ENCODE data around the gene IGFLR1.

- no peak for TF ChIP-seq HDGF (IDR thresholded peaks at IDR 0.05; ENCODE audit: borderline replicate concordance)
- TF ChIP-seq NFRKB (IDR thresholded peaks at IDR 0.05), result no peak
- TF ChIP-seq FOXA1 (IDR thresholded peaks at IDR 0.05), result no peak
- TF ChIP-seq SUZ12 (IDR thresholded peaks at IDR 0.05), result no peak
- TF ChIP-seq SP1 (IDR thresholded peaks at IDR 0.05), result no peak
- TF ChIP-seq FOXM1 (IDR thresholded peaks at IDR 0.05; ENCODE audit: borderline replicate concordance), result no peak
- TF ChIP-seq FOXK2 (IDR thresholded peaks at IDR 0.05), result no peak
- TF ChIP-seq L3MBTL2 (conservative IDR thresholded peaks at IDR 0.05), result no peak
- TF ChIP-seq LEF1 (IDR thresholded peaks at IDR 0.05; ENCODE audit: borderline replicate concordance), result no peak
Measured at GRCh38 chr19:35768082-35768421, 25.8 kb upstream of the IGFLR1 start.

Measured in HEK293T (cell line).